SKM-1 (cell line): ENCODE data around the gene CRTC3.
"Not testable (repeated sequence)": the region's sequence is repeated elsewhere in the genome, so short reads cannot be mapped to it uniquely, and the experiment has no call there.

Experiments used
- DNase-seq: peaks from one replicate; lab custom pipeline; 2025; ENCODE audit not compliant: unreplicated experiment; lab: John Stamatoyannopoulos, UW

CRTC3 gene, protein sequence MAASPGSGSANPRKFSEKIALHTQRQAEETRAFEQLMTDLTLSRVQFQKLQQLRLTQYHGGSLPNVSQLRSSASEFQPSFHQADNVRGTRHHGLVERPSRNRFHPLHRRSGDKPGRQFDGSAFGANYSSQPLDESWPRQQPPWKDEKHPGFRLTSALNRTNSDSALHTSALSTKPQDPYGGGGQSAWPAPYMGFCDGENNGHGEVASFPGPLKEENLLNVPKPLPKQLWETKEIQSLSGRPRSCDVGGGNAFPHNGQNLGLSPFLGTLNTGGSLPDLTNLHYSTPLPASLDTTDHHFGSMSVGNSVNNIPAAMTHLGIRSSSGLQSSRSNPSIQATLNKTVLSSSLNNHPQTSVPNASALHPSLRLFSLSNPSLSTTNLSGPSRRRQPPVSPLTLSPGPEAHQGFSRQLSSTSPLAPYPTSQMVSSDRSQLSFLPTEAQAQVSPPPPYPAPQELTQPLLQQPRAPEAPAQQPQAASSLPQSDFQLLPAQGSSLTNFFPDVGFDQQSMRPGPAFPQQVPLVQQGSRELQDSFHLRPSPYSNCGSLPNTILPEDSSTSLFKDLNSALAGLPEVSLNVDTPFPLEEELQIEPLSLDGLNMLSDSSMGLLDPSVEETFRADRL

DNA sequence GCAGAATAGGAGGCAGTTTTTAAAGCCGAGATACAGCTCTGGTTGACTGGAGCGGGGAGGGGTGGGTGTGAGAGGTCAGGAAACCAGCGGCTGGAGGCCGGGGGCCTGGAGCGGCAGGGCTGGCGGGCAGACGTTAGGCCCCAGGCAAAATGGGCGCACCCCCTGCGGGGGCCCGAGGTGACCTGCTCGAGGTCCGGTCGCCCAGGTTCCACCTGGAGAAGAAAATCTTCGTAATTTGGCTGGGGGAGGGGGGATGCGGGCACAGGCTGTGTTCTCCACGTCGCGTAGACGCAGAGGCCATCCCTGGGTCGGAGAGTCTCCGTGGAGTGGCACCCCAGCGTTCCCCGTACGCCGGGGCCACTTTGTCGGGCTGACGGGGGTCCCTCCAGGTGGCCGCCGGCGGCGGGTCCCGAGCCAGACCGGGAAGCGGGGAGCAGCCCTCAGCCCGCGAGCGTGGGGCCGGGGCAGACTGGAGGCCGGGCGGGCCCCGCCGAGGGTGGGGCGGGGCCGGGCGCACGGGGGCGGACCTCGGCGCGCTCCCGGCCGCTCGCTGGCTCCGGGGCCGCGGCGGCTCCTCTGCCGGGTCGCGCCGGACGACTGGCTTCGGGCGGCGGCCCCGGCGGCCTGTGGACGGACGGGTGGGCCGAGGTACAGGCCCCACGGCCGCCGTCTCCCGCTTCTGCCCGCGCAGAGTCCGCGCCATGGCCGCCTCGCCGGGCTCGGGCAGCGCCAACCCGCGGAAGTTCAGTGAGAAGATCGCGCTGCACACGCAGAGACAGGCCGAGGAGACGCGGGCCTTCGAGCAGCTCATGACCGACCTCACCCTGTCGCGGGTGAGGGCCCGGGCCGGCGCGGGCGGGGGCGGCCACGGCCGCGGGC lies at the start of gene CRTC3:
Gene CRTC3, plus strand, starts transcription at position 553 of the 879 bp plus-strand sequence. Its CDS starts 149 bp downstream, at position 702.
- no peak for DNase-seq

DNA sequence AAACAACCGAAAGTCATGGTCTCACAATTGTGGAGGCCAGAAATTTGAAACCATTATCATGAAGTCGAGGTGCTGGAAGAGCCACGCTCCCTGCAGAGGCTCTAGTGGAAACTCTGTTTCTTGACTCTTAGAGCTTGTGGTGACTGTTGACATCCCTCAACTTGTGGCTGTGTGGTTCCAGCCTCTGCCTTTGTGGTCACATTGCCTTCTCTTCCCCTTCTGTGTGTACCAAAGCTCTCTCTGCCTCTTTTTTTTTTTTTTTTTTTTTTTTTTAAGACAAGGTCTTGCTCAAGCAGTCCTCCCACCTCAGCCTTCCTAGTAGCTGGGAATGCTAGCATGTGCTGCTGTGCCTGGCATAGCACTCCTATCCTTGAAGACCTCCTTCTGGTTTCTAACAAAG lies 48.7 kb upstream of the CRTC3 start:
- DNase-seq: peak; percentile 85

DNA sequence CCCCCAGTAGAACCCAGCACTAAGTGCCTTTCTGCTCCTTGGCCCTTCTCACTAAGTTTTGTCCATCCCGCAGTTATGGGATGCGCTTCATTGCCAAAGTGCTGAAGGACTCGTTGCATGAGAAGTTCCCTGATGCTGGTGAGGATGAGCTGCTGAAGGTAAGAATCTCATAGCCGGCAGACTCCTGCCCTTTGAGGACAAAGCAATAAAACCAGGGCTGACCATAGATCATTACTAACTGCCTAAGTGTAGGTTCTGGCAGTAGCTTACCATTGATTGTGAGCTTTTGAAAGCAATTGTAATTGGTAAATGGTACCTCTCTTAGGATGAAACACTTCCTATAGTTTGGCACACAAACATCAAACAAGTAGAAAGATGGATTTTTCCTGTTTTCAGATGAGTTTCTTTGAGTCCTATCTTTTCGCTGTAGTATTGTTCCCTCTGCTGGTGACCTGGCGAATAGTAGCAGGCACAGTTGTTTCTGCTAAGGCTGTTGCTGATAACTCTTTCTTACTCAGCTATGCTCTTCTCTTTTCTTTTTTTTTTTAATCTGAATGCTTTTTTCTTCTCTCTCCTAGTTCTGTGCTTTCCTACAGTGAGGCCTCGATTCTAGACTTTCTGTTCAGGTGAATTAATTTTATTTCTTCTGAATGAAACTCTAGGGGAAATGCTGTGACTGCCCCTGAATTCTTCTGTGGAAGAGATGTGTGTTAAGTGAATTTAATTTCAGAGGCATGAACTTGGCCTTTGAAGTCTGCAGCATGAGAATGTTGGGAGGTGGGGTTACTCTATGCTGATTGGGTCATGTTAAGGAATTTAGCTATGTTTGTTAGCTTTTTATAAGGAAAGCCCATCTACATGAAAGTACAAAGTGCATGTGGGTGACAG lies 47.4 kb upstream of the CRTC3 start:
- peak; percentile 43 for DNase-seq

DNA sequence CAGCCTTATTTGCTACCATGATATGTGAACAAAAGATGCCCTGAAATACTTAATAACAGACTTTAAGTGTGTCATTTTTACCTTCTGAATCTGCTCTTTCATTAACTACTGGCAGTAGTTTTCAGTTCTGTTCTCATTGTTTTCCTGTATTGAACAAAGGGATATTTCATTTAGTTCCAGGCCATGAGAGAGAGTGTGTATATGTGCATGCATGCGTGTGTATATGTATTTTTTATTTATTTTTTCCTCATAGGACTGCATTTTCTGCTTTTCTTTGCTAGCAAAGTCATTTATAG lies 46.8 kb upstream of the CRTC3 start:
- no peak for DNase-seq

DNA sequence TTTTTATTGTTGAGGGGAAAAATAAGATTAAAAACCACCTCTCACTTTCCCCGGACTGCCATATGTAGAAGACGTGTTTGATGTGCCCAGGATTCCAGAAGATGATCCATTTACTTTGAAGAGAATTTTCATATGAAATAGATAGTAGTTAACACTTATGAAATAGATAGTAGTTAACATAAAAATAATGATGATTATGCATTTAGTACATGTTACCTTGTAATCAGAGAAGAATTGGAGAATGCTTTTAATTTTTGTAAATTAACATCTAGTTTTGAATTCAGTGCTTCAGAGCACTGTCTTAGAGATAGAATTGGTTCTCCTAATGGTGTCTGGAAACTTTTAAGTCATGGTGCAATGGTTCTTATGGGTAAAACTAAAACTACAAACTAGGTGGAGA lies 46.1 kb upstream of the CRTC3 start:
- no peak for DNase-seq

DNA sequence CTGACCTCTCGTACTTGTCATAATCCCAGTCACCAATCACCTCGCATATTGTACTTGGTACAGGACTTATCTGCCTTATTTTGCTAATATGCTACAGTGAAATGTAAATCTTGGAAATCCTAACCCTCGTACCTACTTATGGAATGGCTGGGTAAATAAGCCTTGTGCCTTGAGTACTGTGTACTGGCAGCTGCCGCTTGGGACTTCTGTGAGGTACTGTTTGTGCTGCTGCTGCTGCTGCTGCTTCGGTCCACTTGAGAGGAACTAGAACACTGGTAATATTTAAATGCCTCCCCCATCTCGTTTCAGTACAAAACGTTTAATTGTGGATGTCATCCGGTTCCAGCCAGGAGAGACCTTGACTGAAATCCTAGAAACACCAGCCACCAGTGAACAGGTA lies 42.5 kb upstream of the CRTC3 start:
- no peak for DNase-seq

DNA sequence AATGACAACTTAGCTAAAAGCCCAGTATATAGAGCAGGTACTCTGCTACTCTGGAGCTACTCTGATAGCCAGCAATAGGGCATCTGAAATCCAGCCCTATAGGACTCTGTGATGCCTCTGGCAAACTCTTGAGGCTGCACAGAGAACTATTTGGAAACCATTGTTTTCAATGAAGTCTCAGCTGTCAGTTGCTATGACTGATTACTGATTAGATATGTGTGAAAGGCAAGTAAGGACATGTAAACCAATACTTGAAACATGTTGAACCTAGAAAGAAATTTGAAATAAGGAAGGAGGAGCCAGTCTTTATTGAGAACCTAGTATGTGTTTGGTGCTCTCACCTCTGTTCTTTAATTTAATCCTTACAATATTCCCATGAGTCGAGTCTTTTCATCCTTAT lies 40.2 kb upstream of the CRTC3 start:
- DNase-seq: no peak

DNA sequence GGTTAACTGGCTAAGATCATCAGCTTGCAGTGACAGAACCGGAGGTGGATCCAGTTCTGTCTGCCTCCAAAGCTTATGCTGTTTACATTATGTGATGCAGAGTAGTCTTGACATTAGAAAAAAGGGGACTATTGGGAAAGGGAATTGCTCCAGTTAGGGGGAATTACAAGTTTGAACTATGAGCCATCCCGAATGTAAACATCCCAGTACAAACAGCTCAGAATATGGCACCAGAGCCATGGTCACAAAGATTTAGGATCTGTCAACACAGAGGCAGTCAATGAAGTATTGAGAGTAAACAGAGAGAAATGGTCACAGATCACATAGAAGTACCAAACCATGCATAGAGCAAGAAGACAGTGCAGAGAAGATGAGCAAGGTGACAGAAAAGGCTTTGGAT lies 39.8 kb upstream of the CRTC3 start:
- DNase-seq: no peak

DNA sequence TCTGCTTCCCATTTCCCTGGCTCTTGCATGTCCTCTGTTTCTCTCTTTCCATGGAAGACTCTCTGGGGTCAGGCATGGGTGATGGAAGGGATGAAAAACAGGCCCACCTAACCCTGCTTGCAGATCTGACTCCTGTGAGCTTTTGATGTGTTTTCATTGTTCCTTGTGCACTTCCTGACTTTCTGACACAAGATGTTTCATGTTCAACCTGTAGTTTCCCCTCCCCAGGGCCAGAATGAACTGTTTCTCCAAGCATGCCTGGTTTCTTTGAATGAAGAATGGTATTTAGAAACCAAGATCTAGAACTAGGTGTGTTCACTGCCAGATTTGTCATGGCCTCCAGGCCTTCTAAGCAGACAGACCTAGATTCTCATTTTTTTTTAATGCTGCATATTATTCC lies 36.1 kb upstream of the CRTC3 start:
- DNase-seq: no peak

DNA sequence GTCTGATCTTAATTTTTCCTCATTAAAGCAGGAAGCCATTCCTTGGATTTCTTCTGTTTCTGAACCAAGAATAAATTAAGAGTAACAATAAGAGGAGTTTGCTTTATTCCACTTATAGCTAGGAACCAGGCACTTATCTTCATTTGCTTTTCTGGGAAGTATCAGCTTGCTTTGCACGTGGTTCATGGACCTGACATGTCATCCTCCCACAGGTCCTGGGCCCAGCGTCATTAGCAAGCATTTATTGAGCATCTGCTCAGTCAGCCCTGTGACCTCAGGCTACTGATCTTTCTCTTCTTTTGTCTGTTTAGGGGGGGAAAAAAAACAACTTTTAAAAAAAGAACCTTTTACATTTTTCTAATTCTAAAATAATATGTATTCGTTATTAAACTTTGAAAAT lies 34.7 kb upstream of the CRTC3 start:
- no peak for DNase-seq

DNA sequence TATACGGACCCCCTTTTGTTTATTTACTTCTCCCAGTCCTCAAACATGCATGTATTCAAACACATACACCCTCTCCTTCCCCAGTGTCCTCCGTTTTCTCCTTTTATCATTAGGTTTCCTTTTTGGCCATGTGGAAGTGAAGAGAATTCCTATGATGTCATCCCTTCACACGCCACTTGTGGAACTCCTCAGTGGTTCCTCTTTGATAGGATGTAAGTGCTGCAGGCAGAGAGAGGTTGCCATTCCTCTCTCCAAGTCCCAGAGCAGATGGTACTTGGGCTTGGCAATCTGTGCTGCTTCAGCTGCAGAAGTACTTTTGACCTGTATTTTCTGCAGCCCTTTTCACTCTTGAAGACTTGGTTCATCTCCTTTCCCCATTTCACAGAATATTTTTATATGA lies 32.9 kb upstream of the CRTC3 start:
- no peak for DNase-seq

DNA sequence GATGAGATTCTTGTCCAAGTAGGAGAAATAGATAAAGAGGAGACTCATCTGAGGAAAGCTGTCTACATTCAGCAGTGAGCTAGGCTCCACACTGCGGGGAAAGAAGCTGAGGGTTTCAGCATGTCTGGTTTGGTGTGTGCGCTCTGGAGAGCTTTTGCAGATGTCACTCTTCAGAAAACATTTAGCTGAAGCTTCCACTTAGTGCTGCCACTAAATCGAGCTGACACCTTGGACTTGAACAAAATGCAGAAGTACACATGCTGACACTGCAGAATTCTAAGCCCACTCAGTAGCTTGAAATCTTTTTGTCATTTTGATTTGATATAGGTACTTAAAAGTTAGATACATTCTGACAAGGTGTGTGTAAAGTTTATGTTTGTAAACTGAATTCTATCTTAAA lies 32.3 kb upstream of the CRTC3 start:
- DNase-seq: no peak

DNA sequence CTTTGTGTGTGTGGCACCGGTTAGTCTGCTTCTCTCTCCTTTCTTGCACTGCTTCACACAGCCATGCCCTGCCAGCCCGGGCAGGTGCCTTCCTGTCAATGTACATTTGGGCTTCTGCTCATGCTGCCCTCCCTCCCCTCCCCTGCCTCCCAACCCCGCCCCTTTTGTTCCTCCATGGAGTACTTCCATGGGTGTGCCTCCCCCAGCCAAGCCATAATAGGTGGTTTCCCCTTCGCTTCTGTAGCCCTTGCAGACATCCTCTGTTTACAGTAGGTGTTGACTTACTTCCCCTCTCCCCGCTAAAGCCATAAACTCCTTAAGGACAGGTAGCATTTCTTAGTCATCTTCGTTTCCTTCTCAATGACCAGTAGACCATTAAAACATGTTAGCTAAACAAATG lies 31.8 kb upstream of the CRTC3 start:
- DNase-seq: no peak

DNA sequence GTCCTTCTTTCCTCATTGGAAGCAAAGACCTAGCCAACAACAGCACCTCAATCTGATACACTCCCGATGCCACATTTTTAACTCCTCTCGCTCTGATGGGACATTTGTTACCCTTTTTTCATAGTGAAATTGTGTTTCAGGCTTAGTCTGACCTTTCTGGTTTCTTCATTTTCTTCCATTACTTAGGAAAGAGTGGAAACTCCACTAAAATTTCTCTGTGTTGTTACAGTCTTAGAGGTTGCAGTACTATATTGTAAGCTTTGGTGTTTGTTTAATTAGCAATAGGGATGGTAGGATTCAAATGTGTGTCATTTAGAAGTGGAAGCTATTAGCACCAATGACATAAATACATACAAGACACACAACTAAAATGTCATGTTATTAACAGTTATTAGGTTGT lies 29.6 kb upstream of the CRTC3 start:
- no peak for DNase-seq

DNA sequence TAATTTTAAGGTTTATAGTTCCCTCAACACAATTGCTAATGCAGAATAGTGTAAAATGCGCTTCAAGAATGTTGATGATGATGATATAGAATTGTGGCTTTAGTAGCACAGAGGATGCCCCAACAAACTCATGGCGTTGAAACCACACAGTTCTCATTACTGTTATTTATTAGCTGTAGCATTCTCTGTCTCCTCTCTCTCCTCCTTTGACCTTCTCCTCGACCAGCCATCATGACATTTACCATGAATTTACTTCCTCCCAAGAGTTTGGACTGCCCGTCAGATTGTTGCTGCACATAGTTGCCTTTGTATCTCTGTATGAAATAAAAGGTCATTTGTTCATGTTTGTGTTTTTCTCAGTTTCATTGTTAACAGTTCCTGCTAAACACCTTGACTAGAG lies 27.8 kb upstream of the CRTC3 start:
- no peak for DNase-seq

DNA sequence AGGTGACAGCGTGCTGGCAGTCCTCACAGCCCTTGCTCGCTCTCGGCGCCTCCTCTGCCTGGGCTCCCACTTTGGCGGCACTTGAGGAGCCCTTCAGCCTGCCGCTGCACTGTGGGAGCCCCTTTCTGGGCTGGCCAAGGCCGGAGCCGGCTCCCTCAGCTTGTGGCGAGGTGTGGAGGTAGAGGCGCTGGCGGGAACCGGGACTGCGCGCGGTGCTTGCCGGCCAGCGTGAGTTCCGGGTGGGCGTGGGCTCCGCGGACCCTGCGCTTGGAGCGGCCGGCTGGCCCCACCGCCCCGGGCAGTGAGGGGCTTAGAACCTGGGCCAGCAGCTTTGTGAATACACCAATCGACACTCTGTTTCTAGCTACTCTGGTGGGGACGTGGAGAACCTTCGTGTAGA lies 18.9 kb upstream of the CRTC3 start:
- DNase-seq: not testable (repeated sequence)

DNA sequence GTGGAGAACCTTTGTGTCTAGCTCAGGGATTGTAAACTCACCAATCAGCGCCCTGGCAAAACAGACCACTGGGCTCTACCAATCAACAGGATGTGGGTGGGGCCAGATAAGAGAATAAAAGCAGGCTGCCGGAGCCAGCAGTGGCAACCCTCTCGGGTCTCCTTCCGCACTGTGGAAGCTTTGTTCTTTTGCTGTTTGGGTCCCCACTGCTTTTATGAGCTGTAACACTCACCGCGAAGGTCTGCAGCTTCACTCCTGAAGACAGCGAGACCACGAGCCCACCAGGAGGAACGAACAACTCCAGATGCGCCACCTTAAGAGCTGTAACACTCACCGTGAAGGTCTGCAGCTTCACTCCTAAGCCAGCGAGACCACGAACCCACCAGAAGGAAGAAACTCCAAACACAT lies 18.5 kb upstream of the CRTC3 start:
- DNase-seq: not testable (repeated sequence)

DNA sequence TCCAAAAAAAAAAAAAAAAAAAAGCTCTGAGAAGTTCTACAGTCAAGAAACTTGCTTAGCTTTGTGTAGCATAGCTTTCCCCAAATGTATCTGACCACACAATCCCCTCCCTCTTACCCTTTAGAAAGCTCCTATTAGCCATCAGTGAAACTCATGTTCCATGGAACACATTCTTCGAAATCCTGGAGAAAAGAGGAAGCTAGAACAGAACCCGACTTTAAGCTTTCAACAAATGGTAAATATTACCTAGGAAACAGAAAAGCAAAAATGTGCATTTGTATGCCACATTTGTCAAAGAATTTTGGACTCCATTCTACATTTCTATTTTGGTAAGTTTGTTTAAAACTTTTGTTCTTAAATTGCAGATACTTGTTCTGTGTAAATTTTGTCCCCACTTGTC lies 17.4 kb upstream of the CRTC3 start:
- no peak for DNase-seq

DNA sequence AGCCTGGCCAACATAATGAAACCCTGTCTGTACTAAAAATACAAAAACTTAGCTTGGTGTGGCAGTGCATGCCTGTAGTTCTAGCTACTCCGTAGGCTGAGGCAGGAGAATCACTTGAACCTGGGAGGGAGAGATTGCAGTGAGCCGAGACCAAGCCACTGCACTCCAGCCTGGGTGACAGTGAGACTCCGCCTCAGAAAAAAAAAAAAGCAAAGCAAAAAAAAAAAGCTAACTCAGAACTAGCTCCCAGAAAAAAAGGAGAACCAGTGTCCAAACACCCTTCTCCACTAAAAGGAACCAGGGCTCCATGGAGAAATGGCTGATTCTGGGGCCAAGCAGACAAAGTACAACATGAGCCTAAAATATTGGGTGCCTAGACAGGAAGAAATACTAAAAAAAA lies 16.7 kb upstream of the CRTC3 start:
- no peak for DNase-seq

DNA sequence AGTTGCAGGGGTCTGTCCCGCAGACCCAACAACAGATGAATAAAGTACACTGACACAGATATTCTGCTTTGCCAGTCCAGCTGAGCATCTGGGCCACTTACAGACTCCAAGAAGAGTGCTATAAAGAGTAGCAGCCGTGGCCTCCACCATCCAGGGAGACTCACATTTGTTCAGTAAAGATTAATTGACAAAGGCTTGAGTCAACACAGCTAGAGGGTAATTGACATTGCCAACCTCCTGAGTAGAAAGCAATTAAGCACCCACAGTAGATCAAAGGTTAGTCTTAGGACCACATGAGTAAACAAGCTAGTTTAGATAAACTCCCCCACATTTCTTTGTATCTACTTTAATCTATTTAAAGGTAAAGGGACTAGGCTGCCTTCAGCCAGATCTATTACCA lies 16.3 kb upstream of the CRTC3 start:
- DNase-seq: no peak

DNA sequence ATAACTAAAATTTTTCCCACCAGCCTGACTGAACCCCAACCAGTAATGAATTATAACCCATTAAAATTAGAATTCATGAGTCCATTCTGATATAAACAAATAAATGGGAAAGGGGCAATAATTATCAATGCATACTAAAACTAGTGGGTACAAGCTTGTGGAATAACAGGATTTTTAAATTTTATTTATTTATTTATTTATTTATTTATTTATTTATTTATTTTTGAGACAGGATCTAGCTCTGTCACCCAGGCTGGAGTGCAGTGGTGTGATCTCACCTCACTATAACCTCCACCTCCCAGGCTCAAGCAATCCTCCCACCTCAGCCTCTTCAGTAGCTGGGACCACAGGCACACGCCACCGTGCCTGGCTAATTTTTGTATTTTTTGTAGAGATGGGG lies 15.8 kb upstream of the CRTC3 start:
- DNase-seq: not testable (repeated sequence)
